GM23338 (cell line): Measurements from ENCODE around the gene ROBO1. TPM values are rescaled to one million over a fixed set of nuclear protein-coding genes. Genes with fewer than 3 reads are reported as not detected.
A peak's percentile ranks its signal among the peaks of the same experiment; 100 is the strongest.

Experiments used
- ATAC-seq: fragments of 200-7000 bp; cut with Tn5 transposase; 3 replicates; pipeline ENCODE4 v1.9.1; 2020
- DNase-seq: peaks from one replicate; pipeline ENCODE4 v3.0.0-alpha.2; 2015; ENCODE audit warnings: low spot score
- H2AFZ ChIP-seq: fragments of 200-600 bp; sonication (generic); 2 replicates; pipeline ENCODE4 v1.8.0; 2016; ENCODE audit warnings: antibody characterized with exemption, mild to moderate bottlenecking, moderate library complexity
- H3F3A ChIP-seq: fragments of 200-600 bp; sonication (generic); replicated peaks from 2 replicates; pipeline ENCODE4 v1.8.0; 2017; ENCODE audit warnings: antibody characterized with exemption, mixed run types, low read depth
- H3K27ac ChIP-seq: fragments of 200-600 bp; sonication (generic); 2 replicates; pipeline ENCODE4 v1.6.1; 2016; ENCODE audit warnings: low read depth
- H3K27me3 ChIP-seq: fragments of 200-600 bp; sonication (generic); 2 replicates; pipeline ENCODE4 v1.8.0; 2016; ENCODE audit warnings: mild to moderate bottlenecking, mixed run types, moderate library complexity; ENCODE audit not compliant: insufficient read depth
- H3K36me3 ChIP-seq: fragments of 200-600 bp; sonication (generic); 2 replicates; pipeline ENCODE4 v1.8.0; 2016; ENCODE audit warnings: mild to moderate bottlenecking; ENCODE audit not compliant: insufficient read depth
- H3K4me1 ChIP-seq: fragments of 200-600 bp; sonication (generic); 2 replicates; pipeline ENCODE4 v1.8.0; 2016; ENCODE audit warnings: mild to moderate bottlenecking, moderate library complexity; ENCODE audit not compliant: insufficient read depth
- H3K4me2 ChIP-seq: fragments of 200-600 bp; sonication (generic); 2 replicates; pipeline ENCODE4 v1.7.1; 2017; ENCODE audit warnings: mixed run types
- H3K4me3 ChIP-seq: fragments of 200-600 bp; sonication (generic); 2 replicates; pipeline ENCODE4 v1.6.1; 2016; ENCODE audit warnings: mixed run types
- H3K79me2 ChIP-seq: fragments of 200-600 bp; sonication (generic); replicated peaks from 2 replicates; pipeline ENCODE4 v1.8.0; 2017; ENCODE audit warnings: mild to moderate bottlenecking; ENCODE audit not compliant: insufficient read depth
- H3K9me2 ChIP-seq: fragments of 200-600 bp; sonication (generic); 2 replicates; pipeline ENCODE4 v1.8.0; 2017; ENCODE audit not compliant: insufficient read depth
- H4K20me1 ChIP-seq: fragments of 200-600 bp; sonication (generic); replicated peaks from 2 replicates; pipeline ENCODE4 v1.8.0; 2017; ENCODE audit warnings: mild to moderate bottlenecking; ENCODE audit not compliant: insufficient read depth
- H3K27ac Mint-ChIP-seq: 2 replicates; pipeline ENCODE4 v1.8.0; 2020; ENCODE audit warnings: inconsistent platforms, mild to moderate bottlenecking, moderate library complexity, mixed read lengths
- H3K27me3 Mint-ChIP-seq: 3 replicates; pipeline ENCODE4 v1.8.0; 2022; ENCODE audit warnings: low read depth, mild to moderate bottlenecking, moderate library complexity, mixed read lengths, inconsistent platforms; ENCODE audit not compliant: insufficient read depth, poor library complexity
- H3K36me3 Mint-ChIP-seq: 3 replicates; pipeline ENCODE4 v1.8.0; 2021; ENCODE audit warnings: low read depth, mild to moderate bottlenecking, inconsistent platforms, moderate library complexity, mixed read lengths
- H3K4me1 Mint-ChIP-seq: 3 replicates; pipeline ENCODE4 v1.8.0; 2020; ENCODE audit warnings: mild to moderate bottlenecking, inconsistent platforms, mixed read lengths
- H3K4me3 Mint-ChIP-seq: 3 replicates; pipeline ENCODE4 v1.8.0; 2021; ENCODE audit warnings: moderate library complexity, mild to moderate bottlenecking, inconsistent platforms, mixed read lengths
- H3K9me3 Mint-ChIP-seq: 3 replicates; pipeline ENCODE4 v1.8.0; 2020; ENCODE audit warnings: moderate library complexity, mild to moderate bottlenecking, inconsistent platforms, mixed read lengths
- CTCF ChIP-seq, 2 experiments: fragments of 200-600 bp in 1 of 2; sonication (generic) in 1 of 2; conservative IDR thresholded peaks; 2 replicates each; pipeline versions ENCODE4 v1.5.1 to v1.6.1; 2016 to 2017; ENCODE audit warnings: antibody characterized with exemption in 2 of 2, low read depth in 2 of 2, mild to moderate bottlenecking in 2 of 2, moderate library complexity in 1 of 2
- EZH2phosphoT487 ChIP-seq: fragments of 200-600 bp; sonication (generic); IDR thresholded peaks from one replicate; pipeline ENCODE4 v1.8.1; 2018; ENCODE audit warnings: antibody characterized with exemption; ENCODE audit not compliant: unreplicated experiment
- polyA plus RNA-seq: library from polyadenylated mRNA; unstranded; fragments of >200 nt; fragmentation: Nextera tagmentation; extraction: Ambion mirVana; gene quantifications from 2 replicates; pipeline ENCODE4 v1.2.1, GENCODE V29; 2016
- total RNA-seq: library from RNA; depleted of rRNA; stranded (reverse); fragments of >200 nt; shearing (Covaris generic); gene quantifications from 2 replicates; pipeline ENCODE4 v1.2.3, GENCODE V29; 2014
- TF ChIP-seq, protein P1 (sequence below): fragments of 250-450 bp; sonication (Bioruptor Pico); IDR thresholded peaks from 2 replicates; pipeline ENCODE4 v1.5.0; 2020; ENCODE audit warnings: mild to moderate bottlenecking, moderate library complexity
- TF ChIP-seq, protein P2 (sequence below): IDR thresholded peaks from 2 replicates; pipeline ENCODE4 v1.6.1; 2016; ENCODE audit warnings: antibody characterized with exemption

ROBO1 gene
- total and polyA plus RNA-seq, 2 experiments from 2014 or later: 19.2 to 78.3 TPM

- ATAC-seq (peak; percentile 69), DNase-seq (peak; percentile 78)
- Histone ChIP-seq H3K79me2 (no peaks in the 10 kb centered on the region), H3F3A (no peaks in the 10 kb centered on the region), H3K27ac (no peak overlapping the region), H3K9me2 (no peaks in the 10 kb centered on the region), H4K20me1 (no peaks in the 10 kb centered on the region), H3K36me3 (no peaks in the 10 kb centered on the region), H2AFZ (no peak overlapping the region), H3K4me2 (no peak overlapping the region), H3K4me3 (no peak overlapping the region), H3K4me1 (no peaks in the 10 kb centered on the region), H3K27me3 (no peaks in the 10 kb centered on the region)
- TF ChIP-seq, protein P1, sequence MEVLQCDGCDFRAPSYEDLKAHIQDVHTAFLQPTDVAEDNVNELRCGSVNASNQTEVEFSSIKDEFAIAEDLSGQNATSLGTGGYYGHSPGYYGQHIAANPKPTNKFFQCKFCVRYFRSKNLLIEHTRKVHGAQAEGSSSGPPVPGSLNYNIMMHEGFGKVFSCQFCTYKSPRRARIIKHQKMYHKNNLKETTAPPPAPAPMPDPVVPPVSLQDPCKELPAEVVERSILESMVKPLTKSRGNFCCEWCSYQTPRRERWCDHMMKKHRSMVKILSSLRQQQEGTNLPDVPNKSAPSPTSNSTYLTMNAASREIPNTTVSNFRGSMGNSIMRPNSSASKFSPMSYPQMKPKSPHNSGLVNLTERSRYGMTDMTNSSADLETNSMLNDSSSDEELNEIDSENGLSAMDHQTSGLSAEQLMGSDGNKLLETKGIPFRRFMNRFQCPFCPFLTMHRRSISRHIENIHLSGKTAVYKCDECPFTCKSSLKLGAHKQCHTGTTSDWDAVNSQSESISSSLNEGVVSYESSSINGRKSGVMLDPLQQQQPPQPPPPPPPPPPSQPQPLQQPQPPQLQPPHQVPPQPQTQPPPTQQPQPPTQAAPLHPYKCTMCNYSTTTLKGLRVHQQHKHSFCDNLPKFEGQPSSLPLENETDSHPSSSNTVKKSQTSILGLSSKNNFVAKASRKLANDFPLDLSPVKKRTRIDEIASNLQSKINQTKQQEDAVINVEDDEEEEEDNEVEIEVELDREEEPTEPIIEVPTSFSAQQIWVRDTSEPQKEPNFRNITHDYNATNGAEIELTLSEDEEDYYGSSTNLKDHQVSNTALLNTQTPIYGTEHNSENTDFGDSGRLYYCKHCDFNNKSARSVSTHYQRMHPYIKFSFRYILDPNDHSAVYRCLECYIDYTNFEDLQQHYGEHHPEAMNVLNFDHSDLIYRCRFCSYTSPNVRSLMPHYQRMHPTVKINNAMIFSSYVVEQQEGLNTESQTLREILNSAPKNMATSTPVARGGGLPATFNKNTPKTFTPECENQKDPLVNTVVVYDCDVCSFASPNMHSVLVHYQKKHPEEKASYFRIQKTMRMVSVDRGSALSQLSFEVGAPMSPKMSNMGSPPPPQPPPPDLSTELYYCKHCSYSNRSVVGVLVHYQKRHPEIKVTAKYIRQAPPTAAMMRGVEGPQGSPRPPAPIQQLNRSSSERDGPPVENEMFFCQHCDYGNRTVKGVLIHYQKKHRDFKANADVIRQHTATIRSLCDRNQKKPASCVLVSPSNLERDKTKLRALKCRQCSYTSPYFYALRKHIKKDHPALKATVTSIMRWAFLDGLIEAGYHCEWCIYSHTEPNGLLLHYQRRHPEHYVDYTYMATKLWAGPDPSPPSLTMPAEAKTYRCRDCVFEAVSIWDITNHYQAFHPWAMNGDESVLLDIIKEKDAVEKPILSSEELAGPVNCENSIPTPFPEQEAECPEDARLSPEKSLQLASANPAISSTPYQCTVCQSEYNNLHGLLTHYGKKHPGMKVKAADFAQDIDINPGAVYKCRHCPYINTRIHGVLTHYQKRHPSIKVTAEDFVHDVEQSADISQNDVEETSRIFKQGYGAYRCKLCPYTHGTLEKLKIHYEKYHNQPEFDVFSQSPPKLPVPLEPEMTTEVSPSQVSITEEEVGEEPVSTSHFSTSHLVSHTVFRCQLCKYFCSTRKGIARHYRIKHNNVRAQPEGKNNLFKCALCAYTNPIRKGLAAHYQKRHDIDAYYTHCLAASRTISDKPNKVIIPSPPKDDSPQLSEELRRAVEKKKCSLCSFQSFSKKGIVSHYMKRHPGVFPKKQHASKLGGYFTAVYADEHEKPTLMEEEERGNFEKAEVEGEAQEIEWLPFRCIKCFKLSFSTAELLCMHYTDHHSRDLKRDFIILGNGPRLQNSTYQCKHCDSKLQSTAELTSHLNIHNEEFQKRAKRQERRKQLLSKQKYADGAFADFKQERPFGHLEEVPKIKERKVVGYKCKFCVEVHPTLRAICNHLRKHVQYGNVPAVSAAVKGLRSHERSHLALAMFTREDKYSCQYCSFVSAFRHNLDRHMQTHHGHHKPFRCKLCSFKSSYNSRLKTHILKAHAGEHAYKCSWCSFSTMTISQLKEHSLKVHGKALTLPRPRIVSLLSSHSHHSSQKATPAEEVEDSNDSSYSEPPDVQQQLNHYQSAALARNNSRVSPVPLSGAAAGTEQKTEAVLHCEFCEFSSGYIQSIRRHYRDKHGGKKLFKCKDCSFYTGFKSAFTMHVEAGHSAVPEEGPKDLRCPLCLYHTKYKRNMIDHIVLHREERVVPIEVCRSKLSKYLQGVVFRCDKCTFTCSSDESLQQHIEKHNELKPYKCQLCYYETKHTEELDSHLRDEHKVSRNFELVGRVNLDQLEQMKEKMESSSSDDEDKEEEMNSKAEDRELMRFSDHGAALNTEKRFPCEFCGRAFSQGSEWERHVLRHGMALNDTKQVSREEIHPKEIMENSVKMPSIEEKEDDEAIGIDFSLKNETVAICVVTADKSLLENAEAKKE (CRISPR knock-in tag): no peak
- TF ChIP-seq CTCF (conservative IDR thresholded peaks at IDR 0.05; ENCODE audit: low read depth in 2 of 2): peak; percentile 60 to 73
- Mint-ChIP-seq H3K9me3 (no peaks in the 10 kb centered on the region), H3K36me3 (no peaks in the 10 kb centered on the region), H3K4me1 (peaks cover 4% of the 10 kb centered on the region; the same call in 1 of the 3 replicates), H3K27me3 (no peaks in the 10 kb centered on the region), H3K4me3 (no peak overlapping the region), H3K27ac (no peak overlapping the region)
Observed at GRCh38 chr3:79724206-79724605, 43.6 kb downstream of the ROBO1 start.

- no peaks in the 10 kb centered on the region for H3K9me3 Mint-ChIP-seq
- no peaks in the 10 kb centered on the region for H4K20me1 ChIP-seq
- no peaks in the 10 kb centered on the region for H3K36me3 ChIP-seq
- no peaks in the 10 kb centered on the region for H3K4me1 ChIP-seq
- H3K79me2 ChIP-seq: no peaks in the 10 kb centered on the region
- H3K27me3 Mint-ChIP-seq: no peaks in the 10 kb centered on the region
- H3K4me3 ChIP-seq: no peak overlapping the region
- no peaks in the 10 kb centered on the region for H3K27me3 ChIP-seq
- no peaks in the 10 kb centered on the region for H3F3A ChIP-seq
- ATAC-seq: no peak
- no peak overlapping the region for H3K4me2 ChIP-seq
- H2AFZ ChIP-seq: no peak overlapping the region
- H3K4me1 Mint-ChIP-seq: no peaks in the 10 kb centered on the region
- no peak overlapping the region for H3K4me3 Mint-ChIP-seq
- H3K36me3 Mint-ChIP-seq: no peaks in the 10 kb centered on the region
- H3K9me2 ChIP-seq: no peaks in the 10 kb centered on the region
- H3K27ac Mint-ChIP-seq: no peak overlapping the region
- TF ChIP-seq, protein P2, sequence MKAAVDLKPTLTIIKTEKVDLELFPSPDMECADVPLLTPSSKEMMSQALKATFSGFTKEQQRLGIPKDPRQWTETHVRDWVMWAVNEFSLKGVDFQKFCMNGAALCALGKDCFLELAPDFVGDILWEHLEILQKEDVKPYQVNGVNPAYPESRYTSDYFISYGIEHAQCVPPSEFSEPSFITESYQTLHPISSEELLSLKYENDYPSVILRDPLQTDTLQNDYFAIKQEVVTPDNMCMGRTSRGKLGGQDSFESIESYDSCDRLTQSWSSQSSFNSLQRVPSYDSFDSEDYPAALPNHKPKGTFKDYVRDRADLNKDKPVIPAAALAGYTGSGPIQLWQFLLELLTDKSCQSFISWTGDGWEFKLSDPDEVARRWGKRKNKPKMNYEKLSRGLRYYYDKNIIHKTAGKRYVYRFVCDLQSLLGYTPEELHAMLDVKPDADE: no peak
- no peak for TF ChIP-seq EZH2phosphoT487
- no peak overlapping the region for H3K27ac ChIP-seq
- no peak for DNase-seq
Observed at GRCh38 chr3:79690072-79690471, 77.7 kb downstream of the ROBO1 start.
